Measurements from ENCODE around the gene LRRN4. TPM values are rescaled to one million over a fixed set of nuclear protein-coding genes. Genes with fewer than 3 reads are reported as not detected.
A peak's percentile ranks its signal among the peaks of the same experiment; 100 is the strongest.
"Not testable (repeated sequence)": the region's sequence is repeated elsewhere in the genome, so short reads cannot be mapped to it uniquely, and the experiment has no call there.

Gene LRRN4
- polyA plus RNA-seq, 2 of the 4 experiments (the other 2 are of a cell fraction) = not detected

DNA sequence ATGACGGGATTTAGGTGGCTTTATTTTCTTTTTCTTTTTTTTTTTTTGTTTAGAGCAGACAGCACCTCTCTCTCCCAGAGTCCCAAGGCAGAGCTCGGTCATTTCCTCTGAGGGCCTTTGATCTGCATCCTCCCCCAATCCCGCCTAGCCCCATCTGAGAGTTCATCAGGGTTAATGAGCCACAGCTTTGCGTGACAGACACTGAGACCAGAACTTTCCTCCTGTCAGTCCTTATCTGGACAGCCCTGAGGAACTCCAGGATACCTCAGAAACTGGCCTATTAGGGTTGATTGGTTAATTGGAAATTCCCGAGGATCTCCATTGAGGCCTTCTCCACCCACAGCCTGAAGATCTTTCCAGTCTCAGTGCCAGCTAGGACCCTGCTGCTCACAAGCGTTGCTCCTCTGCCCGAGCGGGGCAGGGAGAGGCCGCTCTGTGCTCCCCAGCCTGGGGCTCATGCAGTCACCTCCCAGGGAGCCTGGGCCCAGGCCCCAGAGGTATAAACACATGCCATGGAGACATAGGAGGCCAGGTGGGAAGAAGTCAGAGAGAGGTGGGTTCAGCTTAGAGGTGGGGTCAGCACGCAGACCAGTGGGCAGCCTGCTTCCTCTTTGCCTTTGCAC is 1.4 kb upstream of the LRRN4 start:
- 83% methylated on average over 9 of the region's 10 CpGs for WGBS (ENCODE audit: missing lambda C conversion rate)
- ATAC-seq (no peak), FAIRE-seq (no peak), DNase-seq (ENCODE audit: low read depth in 1 of 2, low spot score in 1 of 2) (no peak)
- no peak for TF ChIP-seq EHMT2 (IDR thresholded peaks at IDR 0.05; ENCODE audit: low read depth)
- TF ChIP-seq NR3C1 (IDR thresholded peaks at IDR 0.05) = no peak
- TF ChIP-seq HOXA7 (CRISPR knock-in tag; IDR thresholded peaks at IDR 0.05) = no peak
- TF ChIP-seq POLR2AphosphoS2 (conservative IDR thresholded peaks at IDR 0.05; ENCODE audit: low read length) = no peak
- TF ChIP-seq JUN (IDR thresholded peaks at IDR 0.05) = no peak
- no peak for TF ChIP-seq KDM5A (IDR thresholded peaks at IDR 0.05)
- TF ChIP-seq RFX5 (IDR thresholded peaks at IDR 0.05) = no peak
- no peak for TF ChIP-seq KDM1A (IDR thresholded peaks at IDR 0.05; ENCODE audit: low read depth)
- TF ChIP-seq FOSL2 (IDR thresholded peaks at IDR 0.05) = no peak
- no peak for TF ChIP-seq FOSL2 (CRISPR knock-in tag; IDR thresholded peaks at IDR 0.05)
- TF ChIP-seq NFE2L2 (conservative IDR thresholded peaks at IDR 0.05; ENCODE audit: low read length) = no peak
- TF ChIP-seq SMC3 (IDR thresholded peaks at IDR 0.05) = no peak
- TF ChIP-seq RARB (CRISPR knock-in tag; IDR thresholded peaks at IDR 0.05) = no peak
- no peak for TF ChIP-seq PHF8 (IDR thresholded peaks at IDR 0.05; ENCODE audit: borderline replicate concordance, low read depth)
- TF ChIP-seq ZSCAN20 (CRISPR knock-in tag; IDR thresholded peaks at IDR 0.05) = no peak
- TF ChIP-seq, protein P1, sequence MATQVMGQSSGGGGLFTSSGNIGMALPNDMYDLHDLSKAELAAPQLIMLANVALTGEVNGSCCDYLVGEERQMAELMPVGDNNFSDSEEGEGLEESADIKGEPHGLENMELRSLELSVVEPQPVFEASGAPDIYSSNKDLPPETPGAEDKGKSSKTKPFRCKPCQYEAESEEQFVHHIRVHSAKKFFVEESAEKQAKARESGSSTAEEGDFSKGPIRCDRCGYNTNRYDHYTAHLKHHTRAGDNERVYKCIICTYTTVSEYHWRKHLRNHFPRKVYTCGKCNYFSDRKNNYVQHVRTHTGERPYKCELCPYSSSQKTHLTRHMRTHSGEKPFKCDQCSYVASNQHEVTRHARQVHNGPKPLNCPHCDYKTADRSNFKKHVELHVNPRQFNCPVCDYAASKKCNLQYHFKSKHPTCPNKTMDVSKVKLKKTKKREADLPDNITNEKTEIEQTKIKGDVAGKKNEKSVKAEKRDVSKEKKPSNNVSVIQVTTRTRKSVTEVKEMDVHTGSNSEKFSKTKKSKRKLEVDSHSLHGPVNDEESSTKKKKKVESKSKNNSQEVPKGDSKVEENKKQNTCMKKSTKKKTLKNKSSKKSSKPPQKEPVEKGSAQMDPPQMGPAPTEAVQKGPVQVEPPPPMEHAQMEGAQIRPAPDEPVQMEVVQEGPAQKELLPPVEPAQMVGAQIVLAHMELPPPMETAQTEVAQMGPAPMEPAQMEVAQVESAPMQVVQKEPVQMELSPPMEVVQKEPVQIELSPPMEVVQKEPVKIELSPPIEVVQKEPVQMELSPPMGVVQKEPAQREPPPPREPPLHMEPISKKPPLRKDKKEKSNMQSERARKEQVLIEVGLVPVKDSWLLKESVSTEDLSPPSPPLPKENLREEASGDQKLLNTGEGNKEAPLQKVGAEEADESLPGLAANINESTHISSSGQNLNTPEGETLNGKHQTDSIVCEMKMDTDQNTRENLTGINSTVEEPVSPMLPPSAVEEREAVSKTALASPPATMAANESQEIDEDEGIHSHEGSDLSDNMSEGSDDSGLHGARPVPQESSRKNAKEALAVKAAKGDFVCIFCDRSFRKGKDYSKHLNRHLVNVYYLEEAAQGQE (IDR thresholded peaks at IDR 0.05) = no peak
- TF ChIP-seq CHD4 (IDR thresholded peaks at IDR 0.05; ENCODE audit: borderline replicate concordance) = no peak
- Histone ChIP-seq H3K4me2 (no peak overlapping the region), H3K9me3 (no peaks in the 10 kb centered on the region), H3K27ac (no peak overlapping the region), H3K4me1 (peaks cover 4% of the 10 kb centered on the region; the same call in 2 of the 3 replicates), H3K4me3 (no peak overlapping the region)
- CTCF ChIA-PET = interaction anchor here (1.3 to 1.4 kb wide), 2 partner anchors 22 to 525 kb away, joined by 5 read pairs; no protein-coding TSS in a partner anchor
- POLR2A ChIA-PET = no interaction called here

DNA sequence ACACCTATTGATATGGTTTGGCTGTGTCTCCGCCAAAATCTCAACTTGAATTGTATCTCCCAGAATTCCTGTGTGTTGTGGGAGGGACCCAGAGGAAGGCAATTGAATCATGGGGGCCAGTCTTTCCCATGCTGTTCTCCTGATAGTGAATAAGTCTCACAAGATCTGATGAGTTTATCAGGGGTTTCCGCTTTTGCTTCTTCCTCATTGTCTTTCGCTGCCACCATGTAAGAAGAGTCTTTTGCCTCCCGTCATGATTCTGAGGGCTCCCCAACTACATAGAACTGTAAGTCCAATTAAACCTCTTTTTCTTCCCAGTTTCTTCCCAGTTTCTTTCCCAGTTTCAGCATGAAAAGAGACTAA is 810 bp upstream of the LRRN4 start:
- not testable (repeated sequence) for H3K4me2 ChIP-seq; H3K4me1 ChIP-seq; DNase-seq (ENCODE audit: low read depth in 1 of 2, low spot score in 1 of 2); H3K4me3 ChIP-seq; H3K9me3 ChIP-seq; FAIRE-seq; H3K27ac ChIP-seq; ATAC-seq
- whole genome bisulfite sequencing (ENCODE audit: missing lambda C conversion rate) = 89% methylated on average over 4 of the region's 4 CpGs
- ChIA-PET CTCF (interaction anchor here (1.3 to 1.4 kb wide), 2 partner anchors 23 to 525 kb away, joined by 5 read pairs; no protein-coding TSS in a partner anchor), POLR2A (interaction anchor here (0.6 kb wide), 1 partner anchor 510 kb away, joined by 4 read pairs; no protein-coding TSS in a partner anchor)

DNA sequence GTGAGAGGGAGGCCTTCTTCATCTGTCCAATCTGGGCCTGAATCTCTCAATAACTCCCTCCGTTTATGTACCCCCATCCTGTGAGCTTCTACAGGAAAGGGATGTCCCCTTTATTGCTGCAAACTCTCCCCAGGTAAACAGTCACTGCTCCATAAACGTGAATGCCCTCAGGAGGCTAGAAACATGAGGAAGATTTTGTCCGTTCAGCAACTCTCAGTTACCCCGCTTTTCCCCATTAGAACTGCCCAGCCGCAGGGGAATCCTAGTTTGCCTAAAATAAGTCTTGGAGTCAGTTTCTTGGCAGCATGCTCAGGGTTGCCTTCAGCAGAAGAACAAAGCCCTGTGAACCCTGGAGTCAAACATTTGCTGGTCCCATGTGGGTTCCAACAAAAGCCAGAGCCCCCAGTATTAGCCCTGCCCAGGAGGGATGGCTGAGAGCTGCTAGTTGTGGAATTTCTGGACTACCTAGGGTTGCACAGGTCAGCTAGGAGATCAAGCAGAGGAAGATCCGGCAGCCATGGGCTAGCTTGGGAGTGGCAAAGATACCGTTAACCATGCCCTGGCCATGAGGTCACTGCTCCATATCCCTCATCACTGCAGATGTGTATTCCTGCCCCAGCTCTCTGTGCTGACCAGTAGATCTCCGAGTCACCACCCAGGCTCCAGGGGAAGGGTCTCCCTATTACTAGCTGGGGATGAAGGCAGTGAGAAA is 640 bp downstream of the LRRN4 start:
- Histone ChIP-seq H3K27ac (no peak overlapping the region), H3K4me3 (no peak overlapping the region), H3K4me1 (peaks cover 4% of the 10 kb centered on the region; the same call in 2 of the 3 replicates), H3K4me2 (no peak overlapping the region), H3K9me3 (no peaks in the 10 kb centered on the region)
- DNase-seq (ENCODE audit: low read depth in 1 of 2, low spot score in 1 of 2) = no peak
- POLR2A ChIA-PET = no interaction called here
- TF ChIP-seq, protein P2, sequence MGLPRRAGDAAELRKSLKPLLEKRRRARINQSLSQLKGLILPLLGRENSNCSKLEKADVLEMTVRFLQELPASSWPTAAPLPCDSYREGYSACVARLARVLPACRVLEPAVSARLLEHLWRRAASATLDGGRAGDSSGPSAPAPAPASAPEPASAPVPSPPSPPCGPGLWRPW (IDR thresholded peaks at IDR 0.05) = no peak
- peak; percentile 68 for TF ChIP-seq MAFK (IDR thresholded peaks at IDR 0.05; ENCODE audit: partially characterized antibody)
- WGBS (ENCODE audit: missing lambda C conversion rate) = 68% methylated on average over 8 of the region's 8 CpGs
- no peak for FAIRE-seq
- CTCF ChIA-PET = interaction anchor here (0.9 to 1.0 kb wide), 2 partner anchors 20 to 30 kb away, joined by 3 read pairs; no protein-coding TSS in a partner anchor
- peak in 1 of 2 experiments; percentile 15; a peak in 3 of 6 replicates for ATAC-seq

All from A549 (cell line).